Type B pancreatic cell (in vitro differentiated cells): ENCODE data around the gene IL17C. TPM values are rescaled to one million over a fixed set of nuclear protein-coding genes. Genes with fewer than 3 reads are reported as not detected.
"Not testable (repeated sequence)": the region's sequence is repeated elsewhere in the genome, so short reads cannot be mapped to it uniquely, and the experiment has no call there.

ENCODE experiments used
- DNase-seq: peaks from one replicate; pipeline ENCODE4 v3.0.0; 2021; ENCODE audit warnings: mixed read lengths; ENCODE audit not compliant: unreplicated experiment; ENCODE audit errors: extremely low spot score
- H3K27ac Mint-ChIP-seq: 2 replicates; pipeline ENCODE4 v1.8.0; 2021; ENCODE audit warnings: mild to moderate bottlenecking, mixed read lengths
- H3K27me3 Mint-ChIP-seq: 2 replicates; pipeline ENCODE4 v1.8.0; 2021; ENCODE audit warnings: mixed read lengths
- H3K36me3 Mint-ChIP-seq: 2 replicates; pipeline ENCODE4 v1.8.0; 2021; ENCODE audit warnings: mixed read lengths
- H3K4me1 Mint-ChIP-seq: one replicate; pipeline ENCODE4 v1.8.0; 2021; ENCODE audit warnings: mixed read lengths; ENCODE audit not compliant: unreplicated experiment
- H3K4me3 Mint-ChIP-seq: 2 replicates; pipeline ENCODE4 v1.8.0; 2021; ENCODE audit warnings: mild to moderate bottlenecking, mixed read lengths
- H3K9me3 Mint-ChIP-seq: 2 replicates; pipeline ENCODE4 v1.8.0; 2021; ENCODE audit warnings: mixed read lengths
- CTCF ChIP-seq: fragments of 200-600 bp; sonication (generic); conservative IDR thresholded peaks from 2 replicates; pipeline ENCODE4 v1.5.0; 2021; ENCODE audit warnings: antibody characterized with exemption, mild to moderate bottlenecking
- total RNA-seq: library from RNA; stranded (reverse); gene quantifications from 2 replicates; pipeline ENCODE4 v1.2.1, GENCODE V29; 2021; ENCODE audit warnings: low replicate concordance

The IL17C gene
- total RNA-seq, 1 donor from 2014 or later, result 0.39 TPM

GRCh38 chr16:88665148-88665547 is 26.8 kb downstream of the IL17C start:
- Mint-ChIP-seq H3K9me3 (no peaks in the 10 kb centered on the region), H3K4me3 (peak overlapping the region; percentile 65), H3K27ac (no peak overlapping the region), H3K4me1 (peaks cover 7% of the 10 kb centered on the region), H3K27me3 (no peaks in the 10 kb centered on the region), H3K36me3 (peaks cover 3% of the 10 kb centered on the region)
- no peak for DNase-seq
- no peak for TF ChIP-seq CTCF

GRCh38 chr16:88665570-88665969 is 27.2 kb downstream of the IL17C start:
- TF ChIP-seq CTCF, result no peak
- Mint-ChIP-seq H3K9me3 (no peaks in the 10 kb centered on the region), H3K4me1 (peaks cover 7% of the 10 kb centered on the region), H3K36me3 (peaks cover 3% of the 10 kb centered on the region), H3K4me3 (no peak overlapping the region), H3K27ac (no peak overlapping the region), H3K27me3 (no peaks in the 10 kb centered on the region)
- no peak for DNase-seq

GRCh38 chr16:88667461-88667860 is 29.1 kb downstream of the IL17C start:
- Mint-ChIP-seq H3K9me3 (no peaks in the 10 kb centered on the region), H3K4me3 (no peak overlapping the region), H3K27me3 (no peaks in the 10 kb centered on the region), H3K27ac (no peak overlapping the region), H3K36me3 (peaks cover 3% of the 10 kb centered on the region), H3K4me1 (peaks cover 7% of the 10 kb centered on the region)
- DNase-seq, result no peak
- no peak for TF ChIP-seq CTCF

- H3K27ac Mint-ChIP-seq, H3K4me3 Mint-ChIP-seq, H3K4me1 Mint-ChIP-seq, H3K27me3 Mint-ChIP-seq, DNase-seq, H3K36me3 Mint-ChIP-seq, H3K9me3 Mint-ChIP-seq: not testable (repeated sequence)
Measured at GRCh38 chr16:88669493-88669892, 31.1 kb downstream of the IL17C start.

- H3K4me1 Mint-ChIP-seq, result peaks cover 7% of the 10 kb centered on the region
- H3K36me3 Mint-ChIP-seq, result peaks cover 3% of the 10 kb centered on the region
- no peak overlapping the region for H3K27ac Mint-ChIP-seq
- TF ChIP-seq CTCF, result no peak
- H3K4me3 Mint-ChIP-seq, result no peak overlapping the region
- H3K9me3 Mint-ChIP-seq, result no peaks in the 10 kb centered on the region
- no peak for DNase-seq
- no peaks in the 10 kb centered on the region for H3K27me3 Mint-ChIP-seq
Measured at GRCh38 chr16:88669980-88670379, 31.6 kb downstream of the IL17C start.

- Mint-ChIP-seq H3K36me3 (peaks cover 3% of the 10 kb centered on the region), H3K4me3 (no peak overlapping the region), H3K27me3 (no peaks in the 10 kb centered on the region), H3K27ac (no peak overlapping the region), H3K4me1 (peaks cover 7% of the 10 kb centered on the region), H3K9me3 (no peaks in the 10 kb centered on the region)
- DNase-seq, result no peak
- TF ChIP-seq CTCF, result no peak
Measured at GRCh38 chr16:88671806-88672205, 33.4 kb downstream of the IL17C start.
